HEK293 (cell line): Measurements from ENCODE around the gene VRK1.

Source experiments
- GLI4 ChIP-seq: fragments of 450-650 bp; formaldehyde crosslinking; IDR thresholded peaks from 2 replicates; pipeline ENCODE4 v1.5.1; 2016; ENCODE audit warnings: missing biosample characterization, missing genetic modification characterization
- GLIS2 ChIP-seq: fragments of 450-650 bp; formaldehyde crosslinking; IDR thresholded peaks from 2 replicates; pipeline ENCODE4 v1.5.1; 2016; ENCODE audit warnings: missing biosample characterization, missing genetic modification characterization
- HOXC10 ChIP-seq: sonication (generic); formaldehyde crosslinking; IDR thresholded peaks from 2 replicates; pipeline ENCODE4 v1.8.1; 2023; ENCODE audit warnings: mild to moderate bottlenecking, missing genetic modification reagents
- KLF10 ChIP-seq: fragments of 450-650 bp; IDR thresholded peaks from 2 replicates; pipeline ENCODE4 v1.5.1; 2018; ENCODE audit warnings: missing biosample characterization, mild to moderate bottlenecking, missing genetic modification characterization
- REPIN1 ChIP-seq: fragments of 450-650 bp; formaldehyde crosslinking; IDR thresholded peaks from 2 replicates; pipeline ENCODE4 v1.5.1; 2017; ENCODE audit warnings: missing biosample characterization, missing genetic modification characterization, low read depth
- WT1 ChIP-seq: fragments of 450-650 bp; formaldehyde crosslinking; IDR thresholded peaks from 2 replicates; pipeline ENCODE4 v1.5.1; 2016; ENCODE audit warnings: missing biosample characterization, missing genetic modification characterization
- YY1 ChIP-seq: fragments of 450-650 bp; formaldehyde crosslinking; IDR thresholded peaks from 2 replicates; pipeline ENCODE4 v1.5.1; 2018; ENCODE audit warnings: missing biosample characterization, missing genetic modification characterization
- ZBTB21 ChIP-seq: fragments of 450-650 bp; formaldehyde crosslinking; IDR thresholded peaks from 2 replicates; pipeline ENCODE4 v1.5.1; 2017; ENCODE audit warnings: missing biosample characterization, missing genetic modification characterization
- ZFP3 ChIP-seq: fragments of 450-650 bp; formaldehyde crosslinking; IDR thresholded peaks from 2 replicates; pipeline ENCODE4 v1.5.1; 2016; ENCODE audit warnings: low read depth, missing biosample characterization, missing genetic modification characterization
- ZFP69B ChIP-seq: fragments of 450-650 bp; formaldehyde crosslinking; IDR thresholded peaks from 2 replicates; pipeline ENCODE4 v1.5.1; 2016; ENCODE audit warnings: missing biosample characterization, missing genetic modification characterization
- ZNF114 ChIP-seq: fragments of 450-650 bp; formaldehyde crosslinking; IDR thresholded peaks from 2 replicates; pipeline ENCODE4 v1.5.0; 2017; ENCODE audit warnings: missing biosample characterization, missing genetic modification characterization
- ZNF148 ChIP-seq: fragments of 450-650 bp; formaldehyde crosslinking; IDR thresholded peaks from 2 replicates; pipeline ENCODE4 v1.5.0; 2017; ENCODE audit warnings: missing biosample characterization, missing genetic modification characterization, borderline replicate concordance
- ZNF155 ChIP-seq: fragments of 450-650 bp; formaldehyde crosslinking; IDR thresholded peaks from 2 replicates; pipeline ENCODE4 v1.5.1; 2016; ENCODE audit warnings: missing biosample characterization, missing genetic modification characterization
- ZNF169 ChIP-seq: fragments of 450-650 bp; formaldehyde crosslinking; IDR thresholded peaks from 2 replicates; pipeline ENCODE4 v1.5.1; 2016; ENCODE audit warnings: missing biosample characterization, missing genetic modification characterization
- ZNF174 ChIP-seq: fragments of 450-650 bp; formaldehyde crosslinking; IDR thresholded peaks from 2 replicates; pipeline ENCODE4 v1.5.0; 2017; ENCODE audit warnings: missing biosample characterization, mild to moderate bottlenecking, missing genetic modification characterization
- ZNF274 ChIP-seq, 2 experiments: fragments of 200-500 bp in 1 of 2; fragments of 450-650 bp in 1 of 2; sonication (Bioruptor generic) in 1 of 2; formaldehyde crosslinking in 1 of 2; IDR thresholded peaks; 2 replicates each; pipeline versions ENCODE4 v1.5.1 to v1.6.1; 2014 to 2016; ENCODE audit warnings: borderline replicate concordance in 1 of 2, inconsistent platforms in 1 of 2, low read length in 1 of 2, missing biosample characterization in 1 of 2, missing genetic modification characterization in 1 of 2
- ZNF302 ChIP-seq: fragments of 450-650 bp; formaldehyde crosslinking; IDR thresholded peaks from 2 replicates; pipeline ENCODE4 v1.5.1; 2016; ENCODE audit warnings: missing biosample characterization, missing genetic modification characterization, low read depth
- ZNF473 ChIP-seq: fragments of 450-650 bp; formaldehyde crosslinking; IDR thresholded peaks from 2 replicates; pipeline ENCODE4 v1.5.1; 2017; ENCODE audit warnings: missing biosample characterization, missing genetic modification characterization
- ZNF48 ChIP-seq: fragments of 450-650 bp; formaldehyde crosslinking; IDR thresholded peaks from 2 replicates; pipeline ENCODE4 v1.5.1; 2016; ENCODE audit warnings: missing biosample characterization, missing genetic modification characterization
- ZNF548 ChIP-seq: fragments of 450-650 bp; formaldehyde crosslinking; IDR thresholded peaks from 2 replicates; pipeline ENCODE4 v1.5.1; 2016; ENCODE audit warnings: missing biosample characterization, missing genetic modification characterization
- ZNF549 ChIP-seq: fragments of 450-650 bp; IDR thresholded peaks from 2 replicates; pipeline ENCODE4 v1.5.1; 2018; ENCODE audit warnings: missing biosample characterization, missing genetic modification characterization, mild to moderate bottlenecking, inconsistent platforms, moderate library complexity
- ZNF621 ChIP-seq: fragments of 450-650 bp; formaldehyde crosslinking; IDR thresholded peaks from 2 replicates; pipeline ENCODE4 v1.5.1; 2017; ENCODE audit warnings: missing biosample characterization, missing genetic modification characterization
- ZNF624 ChIP-seq: fragments of 450-650 bp; formaldehyde crosslinking; IDR thresholded peaks from 2 replicates; pipeline ENCODE4 v1.5.1; 2017; ENCODE audit warnings: missing biosample characterization, missing genetic modification characterization
- ZNF626 ChIP-seq: fragments of 450-650 bp; sonication (Bioruptor Pico); formaldehyde crosslinking; IDR thresholded peaks from 2 replicates; pipeline ENCODE4 v1.5.1; 2018; ENCODE audit warnings: missing biosample characterization, missing genetic modification characterization, inconsistent platforms
- ZNF654 ChIP-seq: fragments of 450-650 bp; formaldehyde crosslinking; IDR thresholded peaks from 2 replicates; pipeline ENCODE4 v1.5.1; 2016; ENCODE audit warnings: low read depth, missing biosample characterization, missing genetic modification characterization
- ZNF701 ChIP-seq: fragments of 450-650 bp; formaldehyde crosslinking; IDR thresholded peaks from 2 replicates; pipeline ENCODE4 v1.5.1; 2016; ENCODE audit warnings: missing biosample characterization, missing genetic modification characterization
- ZNF76 ChIP-seq: fragments of 450-650 bp; formaldehyde crosslinking; IDR thresholded peaks from 2 replicates; pipeline ENCODE4; 2016; ENCODE audit warnings: low read depth, missing biosample characterization, missing genetic modification characterization, borderline replicate concordance
- ZNF837 ChIP-seq: fragments of 450-650 bp; formaldehyde crosslinking; IDR thresholded peaks from 2 replicates; pipeline ENCODE4 v1.5.1; 2016; ENCODE audit warnings: missing biosample characterization, missing genetic modification characterization
- ZSCAN23 ChIP-seq: fragments of 450-650 bp; formaldehyde crosslinking; IDR thresholded peaks from 2 replicates; pipeline ENCODE4 v1.5.1; 2016; ENCODE audit warnings: missing biosample characterization, missing genetic modification characterization
- TF ChIP-seq, protein P1 (sequence below): fragments of 450-650 bp; formaldehyde crosslinking; conservative IDR thresholded peaks from 2 replicates; pipeline ENCODE4 v1.5.1; 2016; ENCODE audit warnings: low read depth, missing biosample characterization, missing genetic modification characterization
- TF ChIP-seq, protein P2 (sequence below): fragments of 450-650 bp; formaldehyde crosslinking; IDR thresholded peaks from 2 replicates; pipeline ENCODE4 v1.5.1; 2016; ENCODE audit warnings: missing biosample characterization, missing genetic modification characterization
- TF ChIP-seq, protein P3 (sequence below): fragments of 450-650 bp; formaldehyde crosslinking; IDR thresholded peaks from 2 replicates; pipeline ENCODE4 v1.5.1; 2017; ENCODE audit warnings: missing biosample characterization, missing genetic modification characterization

The VRK1 gene

GRCh38 chr14:96888593-96888992 lies 91.4 kb downstream of the VRK1 start (continued):
- TF ChIP-seq REPIN1 (tag by site-specific recombination) = no peak
- TF ChIP-seq GLIS2 (tag by site-specific recombination) = peak; percentile 16; the same call in 1 of the 2 replicates
- no peak for TF ChIP-seq ZNF548 (tag by site-specific recombination)
- TF ChIP-seq ZNF473 (tag by site-specific recombination) = no peak
- no peak for TF ChIP-seq ZNF76
- no peak for TF ChIP-seq ZNF148 (tag by site-specific recombination)
- no peak for TF ChIP-seq ZNF624 (tag by site-specific recombination)
- TF ChIP-seq KLF10 = no peak
- TF ChIP-seq ZNF169 (tag by site-specific recombination) = no peak
- no peak for TF ChIP-seq GLI4 (tag by site-specific recombination)
- TF ChIP-seq YY1 (tag by site-specific recombination) = no peak
- TF ChIP-seq, protein P1, sequence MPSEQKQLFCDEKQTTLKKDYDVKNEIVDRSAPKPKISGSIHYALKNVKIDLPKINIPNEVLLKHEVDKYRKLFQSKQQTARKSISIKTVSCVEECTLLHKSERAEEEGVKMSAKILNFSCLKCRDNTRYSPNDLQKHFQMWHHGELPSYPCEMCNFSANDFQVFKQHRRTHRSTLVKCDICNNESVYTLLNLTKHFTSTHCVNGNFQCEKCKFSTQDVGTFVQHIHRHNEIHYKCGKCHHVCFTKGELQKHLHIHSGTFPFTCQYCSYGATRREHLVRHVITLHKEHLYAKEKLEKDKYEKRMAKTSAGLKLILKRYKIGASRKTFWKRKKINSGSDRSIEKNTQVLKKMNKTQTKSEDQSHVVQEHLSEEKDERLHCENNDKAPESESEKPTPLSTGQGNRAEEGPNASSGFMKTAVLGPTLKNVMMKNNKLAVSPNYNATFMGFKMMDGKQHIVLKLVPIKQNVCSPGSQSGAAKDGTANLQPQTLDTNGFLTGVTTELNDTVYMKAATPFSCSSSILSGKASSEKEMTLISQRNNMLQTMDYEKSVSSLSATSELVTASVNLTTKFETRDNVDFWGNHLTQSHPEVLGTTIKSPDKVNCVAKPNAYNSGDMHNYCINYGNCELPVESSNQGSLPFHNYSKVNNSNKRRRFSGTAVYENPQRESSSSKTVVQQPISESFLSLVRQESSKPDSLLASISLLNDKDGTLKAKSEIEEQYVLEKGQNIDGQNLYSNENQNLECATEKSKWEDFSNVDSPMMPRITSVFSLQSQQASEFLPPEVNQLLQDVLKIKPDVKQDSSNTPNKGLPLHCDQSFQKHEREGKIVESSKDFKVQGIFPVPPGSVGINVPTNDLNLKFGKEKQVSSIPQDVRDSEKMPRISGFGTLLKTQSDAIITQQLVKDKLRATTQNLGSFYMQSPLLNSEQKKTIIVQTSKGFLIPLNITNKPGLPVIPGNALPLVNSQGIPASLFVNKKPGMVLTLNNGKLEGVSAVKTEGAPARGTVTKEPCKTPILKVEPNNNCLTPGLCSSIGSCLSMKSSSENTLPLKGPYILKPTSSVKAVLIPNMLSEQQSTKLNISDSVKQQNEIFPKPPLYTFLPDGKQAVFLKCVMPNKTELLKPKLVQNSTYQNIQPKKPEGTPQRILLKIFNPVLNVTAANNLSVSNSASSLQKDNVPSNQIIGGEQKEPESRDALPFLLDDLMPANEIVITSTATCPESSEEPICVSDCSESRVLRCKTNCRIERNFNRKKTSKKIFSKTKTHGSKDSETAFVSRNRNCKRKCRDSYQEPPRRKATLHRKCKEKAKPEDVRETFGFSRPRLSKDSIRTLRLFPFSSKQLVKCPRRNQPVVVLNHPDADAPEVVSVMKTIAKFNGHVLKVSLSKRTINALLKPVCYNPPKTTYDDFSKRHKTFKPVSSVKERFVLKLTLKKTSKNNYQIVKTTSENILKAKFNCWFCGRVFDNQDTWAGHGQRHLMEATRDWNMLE = peak; percentile 26; the same call in 1 of the 2 replicates
- 0 out of 2 replicates have a peak, but pooled peaks have one; percentile 33 for TF ChIP-seq ZNF302 (tag by site-specific recombination)
- TF ChIP-seq WT1 = peak; percentile 96
- no peak for TF ChIP-seq ZNF701 (tag by site-specific recombination)
- no peak for TF ChIP-seq ZNF837
- TF ChIP-seq HOXC10 (CRISPR knock-in tag) = no peak
- TF ChIP-seq ZFP69B (tag by site-specific recombination) = no peak
- TF ChIP-seq ZNF549 (tag by site-specific recombination) = no peak
- no peak for TF ChIP-seq ZNF621
- TF ChIP-seq, protein P2, sequence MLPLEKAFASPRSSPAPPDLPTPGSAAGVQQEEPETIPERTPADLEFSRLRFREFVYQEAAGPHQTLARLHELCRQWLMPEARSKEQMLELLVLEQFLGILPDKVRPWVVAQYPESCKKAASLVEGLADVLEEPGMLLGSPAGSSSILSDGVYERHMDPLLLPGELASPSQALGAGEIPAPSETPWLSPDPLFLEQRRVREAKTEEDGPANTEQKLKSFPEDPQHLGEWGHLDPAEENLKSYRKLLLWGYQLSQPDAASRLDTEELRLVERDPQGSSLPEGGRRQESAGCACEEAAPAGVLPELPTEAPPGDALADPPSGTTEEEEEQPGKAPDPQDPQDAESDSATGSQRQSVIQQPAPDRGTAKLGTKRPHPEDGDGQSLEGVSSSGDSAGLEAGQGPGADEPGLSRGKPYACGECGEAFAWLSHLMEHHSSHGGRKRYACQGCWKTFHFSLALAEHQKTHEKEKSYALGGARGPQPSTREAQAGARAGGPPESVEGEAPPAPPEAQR (tag by site-specific recombination) = no peak
- no peak for TF ChIP-seq ZNF274 (IDR thresholded peaks at IDR 0.05; ENCODE audit: low read length)
- no peak for TF ChIP-seq ZNF274 (tag by site-specific recombination; IDR thresholded peaks at IDR 0.05; ENCODE audit: borderline replicate concordance)
- TF ChIP-seq, protein P3, sequence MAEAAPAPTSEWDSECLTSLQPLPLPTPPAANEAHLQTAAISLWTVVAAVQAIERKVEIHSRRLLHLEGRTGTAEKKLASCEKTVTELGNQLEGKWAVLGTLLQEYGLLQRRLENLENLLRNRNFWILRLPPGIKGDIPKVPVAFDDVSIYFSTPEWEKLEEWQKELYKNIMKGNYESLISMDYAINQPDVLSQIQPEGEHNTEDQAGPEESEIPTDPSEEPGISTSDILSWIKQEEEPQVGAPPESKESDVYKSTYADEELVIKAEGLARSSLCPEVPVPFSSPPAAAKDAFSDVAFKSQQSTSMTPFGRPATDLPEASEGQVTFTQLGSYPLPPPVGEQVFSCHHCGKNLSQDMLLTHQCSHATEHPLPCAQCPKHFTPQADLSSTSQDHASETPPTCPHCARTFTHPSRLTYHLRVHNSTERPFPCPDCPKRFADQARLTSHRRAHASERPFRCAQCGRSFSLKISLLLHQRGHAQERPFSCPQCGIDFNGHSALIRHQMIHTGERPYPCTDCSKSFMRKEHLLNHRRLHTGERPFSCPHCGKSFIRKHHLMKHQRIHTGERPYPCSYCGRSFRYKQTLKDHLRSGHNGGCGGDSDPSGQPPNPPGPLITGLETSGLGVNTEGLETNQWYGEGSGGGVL = no peak
- 0 out of 2 replicates have a peak, but pooled peaks have one; percentile 27 for TF ChIP-seq ZFP3 (tag by site-specific recombination)
- TF ChIP-seq ZNF48 (tag by site-specific recombination) = no peak
- 0 out of 2 replicates have a peak, but pooled peaks have one; percentile 35 for TF ChIP-seq ZSCAN23 (tag by site-specific recombination)
- TF ChIP-seq ZNF654 (tag by site-specific recombination) = no peak
- no peak for TF ChIP-seq ZNF114 (tag by site-specific recombination)
- no peak for TF ChIP-seq ZNF626 (tag by site-specific recombination)
- peak; percentile 79 for TF ChIP-seq ZBTB21 (tag by site-specific recombination)
- no peak for TF ChIP-seq ZNF155 (tag by site-specific recombination)
- TF ChIP-seq ZNF174 (tag by site-specific recombination) = no peak
